HTERT RPE-1 (cell line): Measurements from ENCODE around the gene RNPEPL1.

ENCODE experiments used
- in situ Hi-C: fragments of 300-500 bp; cut with MboI; formaldehyde crosslinking; loops from 4 replicates; pipeline ENCODE4 v1.14.3; 2020; ENCODE audit warnings: low sequenced_read_pairs

RNPEPL1 gene

DNA sequence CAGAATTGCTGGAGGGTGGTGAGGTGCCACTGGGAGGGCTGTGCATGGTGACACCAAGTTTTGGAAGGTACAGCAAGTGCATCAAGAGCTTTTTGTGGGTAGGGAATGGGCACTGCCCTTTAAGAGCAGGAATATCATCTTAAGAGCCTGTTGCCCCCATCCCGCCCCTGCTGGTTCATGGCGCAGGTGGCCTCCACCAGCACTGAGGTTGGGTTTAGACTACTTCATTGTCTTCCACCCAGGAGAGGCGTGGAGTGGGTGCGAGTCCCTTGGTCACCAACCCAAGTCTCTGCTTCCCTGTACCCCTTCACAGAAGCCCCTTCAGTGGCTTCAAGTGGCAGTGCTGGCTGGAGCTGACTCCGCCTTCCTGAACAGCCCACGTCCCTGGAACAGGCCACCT, 7.8 kb downstream of the RNPEPL1 start:
- in situ Hi-C loops: no loop called here

DNA sequence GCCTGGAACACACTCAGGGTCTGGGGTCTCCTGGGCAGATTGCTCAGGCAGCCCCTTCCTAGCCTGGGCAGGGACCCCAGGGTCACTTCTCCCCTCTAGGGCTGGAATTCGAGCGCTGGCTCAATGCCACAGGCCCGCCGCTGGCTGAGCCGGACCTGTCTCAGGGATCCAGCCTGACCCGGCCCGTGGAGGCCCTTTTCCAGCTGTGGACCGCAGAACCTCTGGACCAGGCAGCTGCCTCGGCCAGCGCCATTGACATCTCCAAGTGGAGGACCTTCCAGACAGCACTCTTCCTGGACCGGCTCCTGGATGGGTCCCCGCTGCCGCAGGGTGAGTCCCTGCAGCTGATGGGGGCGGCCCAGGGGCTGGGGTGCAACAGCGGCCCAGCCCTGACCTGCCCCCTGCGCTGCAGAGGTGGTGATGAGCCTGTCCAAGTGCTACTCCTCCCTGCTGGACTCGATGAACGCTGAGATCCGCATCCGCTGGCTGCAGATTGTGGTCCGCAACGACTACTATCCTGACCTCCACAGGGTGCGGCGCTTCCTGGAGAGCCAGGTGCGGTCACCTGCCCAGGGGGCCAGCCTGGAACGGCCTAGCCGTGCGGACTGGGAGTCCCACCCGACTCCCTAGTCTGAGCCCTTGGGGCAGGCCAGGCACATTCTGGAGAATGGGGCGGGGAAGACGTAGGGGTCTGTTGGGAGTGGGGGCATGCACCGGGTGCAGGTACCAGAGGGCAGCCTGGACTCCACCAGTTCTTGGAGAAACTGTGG, 8.3 kb downstream of the RNPEPL1 start:
- in situ Hi-C loops: no loop called here

DNA sequence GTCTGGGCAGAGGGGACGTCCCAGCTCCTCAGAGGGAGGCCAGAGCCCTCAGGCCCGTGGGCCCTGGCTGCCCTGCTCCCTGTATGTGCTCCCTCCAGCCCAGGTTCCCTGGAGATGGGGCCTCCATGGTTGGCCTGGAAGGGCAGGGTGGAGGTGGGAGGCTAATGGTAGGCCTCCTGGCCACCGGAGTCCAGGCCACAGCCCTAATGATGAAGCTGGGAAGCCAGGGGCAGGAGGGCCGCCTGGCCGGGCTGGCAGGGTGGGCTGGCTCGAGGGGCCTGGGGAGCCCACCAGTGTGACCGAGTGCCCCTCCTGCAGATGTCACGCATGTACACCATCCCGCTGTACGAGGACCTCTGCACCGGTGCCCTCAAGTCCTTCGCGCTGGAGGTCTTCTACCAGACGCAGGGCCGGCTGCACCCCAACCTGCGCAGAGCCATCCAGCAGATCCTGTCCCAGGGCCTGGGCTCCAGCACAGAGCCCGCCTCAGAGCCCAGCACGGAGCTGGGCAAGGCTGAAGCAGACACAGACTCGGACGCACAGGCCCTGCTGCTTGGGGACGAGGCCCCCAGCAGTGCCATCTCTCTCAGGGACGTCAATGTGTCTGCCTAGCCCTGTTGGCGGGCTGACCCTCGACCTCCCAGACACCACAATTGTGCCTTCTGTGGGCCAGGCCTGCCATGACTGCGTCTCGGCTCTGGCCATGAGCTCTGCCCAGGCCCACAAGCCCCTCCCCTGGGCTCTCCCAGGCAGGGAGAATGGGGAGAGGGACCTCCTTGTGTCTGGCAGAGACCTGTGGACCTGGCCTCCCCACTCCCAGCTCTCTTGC, 9.2 kb downstream of the RNPEPL1 start:
- in situ Hi-C loops: no loop called here

DNA sequence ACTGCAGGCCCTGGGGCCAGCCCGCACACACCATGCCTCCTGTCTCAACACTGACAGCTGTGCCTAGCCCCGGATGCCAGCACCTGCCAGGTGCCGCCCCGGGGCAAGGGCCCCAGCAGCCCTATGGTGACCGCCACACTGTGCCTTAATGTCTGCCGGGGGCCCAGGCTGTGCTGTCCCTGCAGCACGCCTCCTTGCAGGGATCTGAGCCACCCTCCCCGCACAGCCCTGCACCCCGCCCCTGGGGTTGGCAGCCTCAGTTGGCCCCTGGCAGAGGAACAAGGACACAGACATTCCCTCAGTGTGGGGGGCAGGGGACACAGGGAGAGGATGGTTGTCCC, 9.8 kb downstream of the RNPEPL1 start:
- in situ Hi-C loops: no loop called here

DNA sequence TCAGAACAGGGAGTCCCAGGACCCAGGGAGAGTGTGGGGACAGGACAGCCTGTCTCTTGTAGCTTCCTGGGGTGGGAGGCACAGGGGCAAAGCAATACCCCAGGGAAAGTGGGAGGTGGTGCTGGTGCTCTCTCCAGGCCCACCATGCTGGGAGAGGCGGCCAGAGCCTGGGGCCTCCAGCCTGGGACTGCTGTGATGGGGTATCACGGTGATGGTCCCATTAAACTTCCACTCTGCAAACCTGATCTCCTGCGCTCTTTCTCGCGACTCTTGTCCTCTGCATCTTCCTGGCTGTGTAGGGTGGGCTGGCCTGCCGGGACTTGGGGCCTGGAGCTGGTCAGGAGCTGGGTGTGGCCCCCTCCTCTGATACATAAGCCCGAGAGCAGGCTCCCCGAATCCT, 10.2 kb downstream of the RNPEPL1 start:
- in situ Hi-C loops: no loop called here

DNA sequence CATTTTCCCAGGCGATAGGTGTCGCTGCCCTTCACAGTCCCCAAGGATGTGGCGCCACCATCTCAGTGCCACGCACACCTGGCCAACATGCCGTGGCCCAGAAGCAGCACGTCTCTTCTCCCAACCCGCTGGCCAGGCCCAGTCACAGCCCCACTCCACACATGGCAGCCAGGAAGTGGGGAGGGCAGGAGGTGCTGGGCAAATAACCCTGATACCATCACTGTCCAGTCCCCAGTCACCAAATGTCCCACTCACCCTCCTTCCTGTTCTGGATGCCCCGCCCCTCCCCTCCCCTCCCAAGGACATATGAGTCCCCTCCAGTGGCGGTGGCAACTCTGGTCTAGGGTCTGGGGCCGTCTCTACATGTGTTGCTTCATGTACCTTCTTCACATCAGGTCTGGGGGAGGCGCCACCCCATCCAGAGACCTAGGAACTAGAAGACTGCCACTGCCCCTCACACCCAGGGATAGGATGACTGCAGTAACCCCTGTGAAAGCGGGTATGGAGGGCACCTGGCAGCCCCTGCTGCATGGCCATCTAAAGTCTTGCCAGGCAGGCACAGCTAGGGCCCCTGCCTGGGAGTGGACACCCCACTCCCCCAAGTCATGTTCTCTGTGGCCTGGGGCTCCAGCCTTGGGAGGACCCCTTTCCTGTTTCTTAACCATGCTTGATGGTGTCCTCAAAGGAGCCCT, 10.9 kb downstream of the RNPEPL1 start:
- in situ Hi-C loops: no loop called here

DNA sequence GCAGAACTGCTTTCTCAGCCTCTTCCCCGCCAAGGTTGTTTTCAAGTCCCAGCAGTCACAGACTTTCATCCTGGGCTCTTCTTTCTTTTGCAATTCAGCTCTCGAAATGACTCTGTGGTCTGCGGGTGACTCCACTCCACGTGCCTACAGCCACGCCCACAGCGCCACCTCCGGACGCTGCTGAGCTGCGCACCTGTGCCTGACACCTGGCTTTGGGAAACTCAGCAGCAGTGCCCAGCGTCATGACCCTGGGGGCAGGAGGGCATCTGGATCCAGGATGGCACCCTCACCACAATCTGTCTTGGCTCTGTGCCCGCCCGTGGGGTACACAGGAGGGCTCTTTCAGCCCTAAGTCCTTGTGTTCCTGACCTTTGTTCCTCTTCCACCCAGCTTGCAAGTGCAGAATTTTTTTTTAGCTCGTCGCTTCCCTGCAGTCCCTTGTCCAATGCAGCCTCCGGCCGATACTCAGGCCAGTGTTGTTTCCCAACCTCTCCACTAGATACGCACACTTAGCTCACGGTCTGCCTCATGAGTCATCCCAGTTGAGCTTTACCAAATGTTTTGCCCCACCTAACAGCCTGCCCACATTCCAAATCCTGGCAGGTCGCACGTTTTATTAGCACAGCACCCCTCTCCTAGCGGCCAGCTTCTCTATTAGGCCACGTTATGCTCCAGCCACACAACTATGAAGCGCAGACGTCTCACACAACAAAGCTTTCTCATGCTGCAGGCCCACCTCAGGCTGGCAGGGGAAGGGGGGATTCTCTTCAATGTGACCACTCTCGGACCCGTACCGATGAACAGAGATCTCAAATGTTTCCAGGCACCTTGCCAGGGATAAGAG, 11.7 kb downstream of the RNPEPL1 start:
- in situ Hi-C loops: no loop called here

DNA sequence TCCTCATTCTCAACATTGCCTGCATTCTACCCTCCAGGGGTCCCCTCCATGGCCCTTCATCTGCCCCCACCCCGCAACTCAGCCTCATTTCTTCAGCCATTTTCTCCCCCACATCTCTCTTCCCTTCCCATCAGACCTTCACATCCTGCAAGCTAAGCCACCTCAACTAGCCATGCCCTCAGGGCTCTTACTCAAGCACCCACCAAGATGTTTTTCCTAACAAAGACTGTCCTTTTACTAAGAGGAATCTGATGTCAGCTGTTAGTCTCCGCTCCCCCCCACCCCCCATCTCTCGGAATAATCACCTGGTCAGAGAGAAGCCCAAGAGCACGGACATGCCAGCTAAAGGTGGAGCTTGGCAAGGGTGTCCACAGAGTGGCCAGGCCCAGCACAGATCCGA, 13.5 kb downstream of the RNPEPL1 start:
- in situ Hi-C loops: no loop called here

DNA sequence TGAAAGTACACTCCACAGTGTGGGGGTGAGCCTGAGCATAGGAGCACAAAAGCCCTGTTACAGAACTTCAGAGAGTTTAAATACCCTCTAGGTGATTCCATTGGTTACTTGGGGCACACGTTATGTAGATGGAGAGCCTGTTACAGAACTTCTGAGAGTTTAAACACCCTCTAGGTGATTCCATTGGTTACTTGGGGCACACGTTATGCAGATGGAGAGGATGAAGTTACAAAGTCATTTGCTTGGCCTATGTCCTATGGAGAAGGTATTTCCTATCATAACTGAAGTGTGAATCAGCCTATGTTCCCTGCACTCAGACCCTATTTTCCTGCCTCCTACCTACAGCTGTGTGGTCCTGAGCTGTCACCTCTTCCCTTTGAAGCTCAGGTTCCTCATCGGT, 14.5 kb downstream of the RNPEPL1 start:
- in situ Hi-C loops: no loop called here

DNA sequence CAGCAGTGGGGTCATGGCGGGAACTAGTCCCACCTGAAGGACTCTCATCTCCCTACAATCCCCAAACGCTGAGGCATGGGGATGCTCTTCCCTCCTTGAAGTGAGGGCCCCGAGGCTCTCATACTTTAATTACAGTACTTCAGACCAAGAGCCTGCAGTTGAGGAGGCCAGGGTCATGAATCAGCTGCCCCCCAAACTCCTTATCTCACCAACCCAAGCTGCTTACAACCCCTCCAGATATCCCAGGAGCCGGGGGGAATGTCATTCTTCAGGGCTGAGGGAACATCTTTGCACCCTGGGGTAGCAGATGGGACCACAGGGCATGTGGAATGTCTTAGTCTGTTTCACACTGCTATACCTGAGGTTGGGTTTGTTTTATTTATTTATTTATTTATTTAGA, 15.5 kb downstream of the RNPEPL1 start:
- in situ Hi-C loops: no loop called here

DNA sequence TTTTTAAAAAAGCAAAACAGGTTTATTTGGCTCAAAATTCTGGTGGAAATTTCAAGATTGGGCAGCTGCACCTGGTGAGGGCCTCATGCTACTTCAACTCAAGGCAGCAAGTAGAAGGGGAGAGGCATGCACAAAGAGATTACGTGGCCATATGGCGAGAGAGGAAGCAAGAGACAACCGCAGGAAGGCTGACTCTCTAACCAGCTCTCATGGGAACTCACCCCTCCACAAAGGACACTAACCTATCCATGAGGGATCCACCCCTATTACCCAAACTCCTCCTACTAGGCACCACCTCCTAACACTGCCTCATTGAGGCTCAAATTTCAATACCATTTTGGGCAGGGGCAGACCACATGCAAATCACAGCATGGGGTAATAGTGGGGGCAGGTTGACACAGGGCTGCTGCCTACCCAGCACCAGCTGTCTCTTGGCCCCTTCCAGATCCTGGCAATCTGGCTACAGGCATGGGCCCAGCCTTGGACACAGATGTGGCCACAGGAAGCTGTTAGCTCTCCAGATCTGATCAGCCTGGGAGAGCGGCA, 16.3 kb downstream of the RNPEPL1 start:
- in situ Hi-C loops: no loop called here

DNA sequence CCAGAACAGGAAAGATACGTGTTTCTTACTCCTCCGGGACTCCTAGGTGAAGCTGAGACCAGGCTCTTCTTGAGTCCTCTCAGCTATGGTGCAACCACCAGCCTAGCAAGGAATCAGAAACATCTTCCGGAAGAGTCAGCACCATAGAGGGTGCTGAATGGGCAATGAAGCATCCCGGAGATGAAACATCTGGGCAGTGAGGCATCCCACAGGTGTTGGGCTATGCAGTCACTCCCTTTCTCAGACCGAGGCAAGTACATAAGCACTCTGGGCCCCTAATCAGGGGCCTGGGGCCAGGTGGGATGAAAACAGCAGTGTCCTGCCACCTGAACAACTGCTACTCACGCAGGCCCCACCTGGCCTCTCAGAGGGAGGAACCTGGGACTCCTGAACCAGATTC, 16.8 kb downstream of the RNPEPL1 start:
- in situ Hi-C loops: no loop called here

DNA sequence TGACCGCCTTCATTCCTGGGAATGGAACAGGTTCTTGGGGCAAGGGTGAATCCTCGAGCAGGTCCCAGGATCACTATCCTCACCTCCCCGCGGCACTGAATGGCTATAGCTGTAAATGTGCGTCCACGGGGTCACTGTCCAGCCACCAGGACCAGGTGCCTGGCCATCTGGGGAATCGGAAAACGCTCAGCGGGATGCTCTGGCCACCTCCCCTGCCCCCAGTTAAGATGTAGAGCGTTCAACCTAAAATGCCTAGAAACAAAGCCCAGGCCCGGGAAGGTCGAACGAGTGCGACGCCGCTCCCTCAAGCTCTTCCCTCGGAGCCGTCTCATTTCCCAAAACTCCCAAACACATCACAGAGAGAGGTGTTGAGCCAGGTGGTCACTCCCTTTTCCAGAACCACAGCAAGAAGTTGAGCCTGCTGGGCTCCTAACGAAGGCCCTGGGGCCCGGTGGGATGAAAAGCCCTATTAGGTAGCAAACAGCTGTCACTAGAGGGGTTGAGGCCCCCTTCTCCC, 17.5 kb downstream of the RNPEPL1 start:
- in situ Hi-C loops: no loop called here

DNA sequence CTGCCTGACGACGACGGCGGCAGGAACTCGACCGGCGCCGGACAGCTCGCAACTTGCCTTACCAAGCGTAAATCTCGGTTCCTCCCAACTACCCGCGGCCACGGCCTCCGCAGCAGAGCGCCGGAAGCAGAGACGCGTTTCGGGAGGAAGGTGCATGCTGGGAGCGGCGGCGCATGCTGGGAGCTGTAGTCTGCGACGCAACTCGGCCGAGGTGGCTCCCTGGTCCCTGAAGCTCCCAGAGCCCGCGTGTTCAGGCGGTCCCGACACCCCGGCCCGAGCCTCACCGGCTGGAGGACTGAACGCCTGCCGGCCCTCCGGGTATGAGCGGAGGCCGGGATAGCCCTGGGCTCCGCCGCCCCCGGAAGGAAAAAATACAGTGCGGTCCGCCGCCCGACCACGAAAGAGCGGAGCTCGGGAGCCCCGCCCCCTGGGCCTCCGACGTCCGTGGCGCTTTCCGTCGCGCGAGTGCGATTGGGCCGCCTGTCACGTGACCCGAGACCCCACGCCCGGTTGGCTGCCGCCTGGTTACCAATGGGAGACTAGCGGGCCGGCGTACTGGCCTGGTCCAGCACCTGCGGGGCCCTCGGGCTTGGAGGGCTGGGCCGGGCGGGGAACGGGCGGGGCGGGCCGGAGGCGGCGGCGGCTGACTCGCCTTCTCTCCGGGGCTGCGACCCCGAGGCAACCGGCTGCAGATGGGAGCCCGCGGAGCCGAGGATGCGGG, 18.1 kb downstream of the RNPEPL1 start, which contains the start of gene CAPN10:
Gene CAPN10 (plus strand): TSS at position 537 of the 721 bp plus-strand sequence. CDS start 178 bp downstream, at position 715.
- in situ Hi-C loops: no loop called here

DNA sequence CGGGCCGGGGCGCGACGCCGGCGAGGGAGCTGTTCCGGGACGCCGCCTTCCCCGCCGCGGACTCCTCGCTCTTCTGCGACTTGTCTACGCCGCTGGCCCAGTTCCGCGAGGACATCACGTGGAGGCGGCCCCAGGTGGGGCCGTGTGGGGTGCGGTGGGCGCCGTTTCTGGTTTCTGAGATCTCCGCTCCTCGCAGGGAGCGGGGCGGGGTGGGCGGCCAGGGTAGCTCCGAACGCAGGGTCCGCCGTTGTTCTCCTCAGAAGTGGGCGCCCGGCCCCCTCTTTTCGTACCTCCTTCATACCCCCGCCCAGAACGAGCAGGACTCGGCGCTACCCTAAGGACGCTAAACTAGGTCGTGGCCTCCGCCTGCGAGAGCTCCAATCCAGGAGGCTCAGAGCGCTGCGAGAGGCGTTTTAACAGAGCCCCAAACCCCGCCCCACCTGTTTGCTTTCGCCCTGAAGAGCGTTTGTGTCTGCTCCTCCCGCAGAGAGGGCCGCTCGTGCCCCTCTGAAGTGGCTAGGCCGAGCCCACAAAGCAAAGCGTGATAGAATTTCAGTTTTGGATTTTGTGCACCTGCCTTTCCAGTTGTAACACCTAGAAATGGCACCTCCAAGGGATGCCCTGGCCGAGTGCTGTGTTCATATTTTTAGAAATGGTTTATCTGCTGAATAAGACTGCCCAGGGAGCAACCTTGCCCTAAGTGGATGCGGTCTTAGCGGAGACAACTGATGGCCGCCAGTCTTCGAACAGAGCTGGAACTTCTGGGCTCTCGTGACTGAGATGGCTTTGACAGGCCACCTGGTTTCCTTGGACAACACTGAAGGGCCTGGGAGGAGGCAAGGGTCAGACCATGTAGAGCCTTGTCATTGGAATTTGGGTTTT, 18.9 kb downstream of the RNPEPL1 start:
- in situ Hi-C loops: no loop called here

DNA sequence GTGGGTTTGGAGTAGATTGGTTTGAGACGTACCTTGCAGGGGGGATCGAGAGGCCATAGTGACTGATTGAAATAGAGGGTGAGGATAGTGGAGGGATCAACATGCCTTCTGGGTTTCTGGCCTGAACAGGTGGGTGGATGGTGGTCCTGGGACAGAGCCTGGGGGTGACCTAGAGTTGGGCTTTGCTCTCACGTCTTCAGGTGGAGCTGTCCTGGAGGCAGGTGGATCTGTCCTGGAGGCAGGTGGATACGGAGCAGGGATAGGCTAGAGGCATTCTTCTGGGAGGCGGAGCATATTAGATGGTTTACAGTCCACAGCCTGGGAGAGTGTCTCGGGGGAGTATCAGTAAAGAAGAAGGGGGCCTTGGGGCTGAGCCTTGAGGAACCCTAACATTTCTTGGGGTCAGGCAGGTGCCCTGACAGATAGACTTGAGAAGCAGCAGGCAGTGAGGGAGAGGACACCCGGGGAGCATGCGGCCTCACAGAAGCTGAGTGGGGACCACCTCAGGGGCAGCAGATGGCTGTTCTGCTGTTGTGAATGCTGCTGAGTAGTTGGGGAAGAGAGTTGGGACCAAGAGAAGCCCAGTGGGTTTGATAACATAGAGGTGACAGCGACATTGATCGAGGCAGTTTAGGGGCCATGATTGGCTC, 19.8 kb downstream of the RNPEPL1 start:
- in situ Hi-C loops: no loop called here

DNA sequence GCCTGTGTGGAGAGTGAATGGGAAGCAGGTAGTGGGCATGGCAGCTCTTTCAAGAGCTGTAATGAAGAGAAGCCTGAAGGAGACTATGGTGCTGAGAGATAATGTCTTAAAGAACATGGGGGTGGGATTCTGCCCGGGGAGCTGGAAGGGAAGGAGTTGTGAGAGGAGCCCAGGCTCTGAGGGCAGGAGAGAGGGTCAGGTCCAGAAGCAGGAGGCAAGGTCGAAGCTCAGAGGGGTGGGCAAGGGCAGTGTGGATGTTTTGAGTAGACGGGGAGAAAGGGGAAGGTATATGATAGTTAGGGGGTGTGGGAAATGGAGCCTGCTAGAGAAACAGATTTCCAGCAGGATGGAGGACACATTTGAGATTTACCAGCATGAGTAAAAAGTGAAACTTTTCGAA, 20.4 kb downstream of the RNPEPL1 start:
- in situ Hi-C loops: no loop called here

DNA sequence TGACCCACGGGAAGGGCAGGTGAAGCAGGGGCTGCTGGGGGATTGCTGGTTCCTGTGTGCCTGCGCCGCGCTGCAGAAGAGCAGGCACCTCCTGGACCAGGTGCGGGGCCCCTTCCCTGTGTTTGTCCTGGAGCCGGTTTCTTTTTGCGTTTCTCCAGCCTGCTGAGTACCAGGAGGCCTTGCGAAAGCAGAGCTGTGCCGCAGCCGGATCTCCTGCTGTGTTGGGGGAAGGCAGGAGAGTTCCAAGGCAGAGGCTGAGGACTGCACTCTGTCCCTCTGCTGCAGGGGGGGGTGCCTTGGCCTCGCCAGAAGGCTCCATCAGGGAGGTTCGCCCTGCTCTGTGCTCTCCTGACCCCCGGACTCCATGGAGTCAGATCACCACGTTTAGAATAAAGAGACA, 21.1 kb downstream of the RNPEPL1 start:
- in situ Hi-C loops: no loop called here
